SU-DHL-6 (cell line): ENCODE data around the gene HIVEP1.

Experiments used
- CTCF ChIP-seq: fragments of 200-600 bp; sonication (generic); IDR thresholded peaks from one replicate; pipeline ENCODE4 v1.5.1; 2017; ENCODE audit warnings: antibody characterized with exemption, mild to moderate bottlenecking, low read length, moderate library complexity; ENCODE audit not compliant: insufficient read depth, poor library complexity, severe bottlenecking
- EZH2phosphoT487 ChIP-seq: fragments of 200-600 bp; sonication (generic), shearing (Covaris generic); conservative IDR thresholded peaks from 2 replicates; pipeline ENCODE4 v1.6.1; 2018; ENCODE audit warnings: mild to moderate bottlenecking, antibody characterized with exemption, low read length, moderate library complexity, mixed read lengths

- TF ChIP-seq CTCF = no peak
- TF ChIP-seq EZH2phosphoT487 = no peak
These were observed 14.7 kb downstream of the HIVEP1 start for GRCh38 chr6:12026833-12027232.
